Nephron (organoid): ENCODE data around the gene SMIM33.

Experiments used
- H3K27ac Mint-ChIP-seq, 3 experiments: 2 replicates each; pipeline ENCODE4 v1.8.0; 2020; ENCODE audit warnings: mixed read lengths in 3 of 3, mild to moderate bottlenecking in 2 of 3, moderate library complexity in 1 of 3
- H3K27me3 Mint-ChIP-seq: 2 replicates; pipeline ENCODE4 v1.8.0; 2021; ENCODE audit warnings: low read depth, mild to moderate bottlenecking, moderate library complexity, mixed read lengths
- H3K36me3 Mint-ChIP-seq: 2 replicates; pipeline ENCODE4 v1.8.0; 2020; ENCODE audit warnings: low read depth, mixed read lengths
- H3K4me1 Mint-ChIP-seq: 2 replicates; pipeline ENCODE4 v1.8.0; 2020; ENCODE audit warnings: mixed read lengths
- H3K4me3 Mint-ChIP-seq, 3 experiments: 2 replicates each; pipeline ENCODE4 v1.8.0; 2020; ENCODE audit warnings: mild to moderate bottlenecking in 3 of 3, mixed read lengths in 3 of 3, moderate library complexity in 2 of 3
- H3K9me3 Mint-ChIP-seq: 2 replicates; pipeline ENCODE4 v1.8.0; 2020; ENCODE audit warnings: mixed read lengths
- TF ChIP-seq, protein P1 (sequence below), 3 experiments: fragments of 200-600 bp; sonication (generic); IDR thresholded peaks; one replicate each; pipeline ENCODE4 v1.5.0; 2021; ENCODE audit warnings: antibody characterized with exemption in 3 of 3; ENCODE audit not compliant: unreplicated experiment in 3 of 3

The SMIM33 gene

DNA sequence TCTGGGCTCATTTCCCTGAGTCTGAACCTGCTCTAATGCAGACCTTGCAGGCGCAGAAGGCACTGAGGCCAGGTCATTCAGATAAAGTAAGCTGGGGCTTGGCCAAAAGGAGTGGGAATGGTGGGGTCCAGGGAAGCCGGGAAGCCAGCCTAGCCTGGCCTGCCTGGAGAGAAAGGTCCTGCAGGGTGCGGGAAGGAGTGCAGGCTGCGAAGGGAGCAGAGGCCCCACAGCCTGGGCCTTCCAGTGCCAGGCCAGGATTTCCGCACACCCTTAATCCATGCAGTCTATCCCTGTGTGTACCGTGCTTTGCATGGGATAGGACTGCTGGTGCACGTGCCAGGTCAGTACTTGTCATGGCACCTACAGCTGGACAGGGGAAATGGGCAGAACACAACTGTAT lies 15.4 kb downstream of the SMIM33 start:
- Mint-ChIP-seq H3K36me3 (no peaks in the 10 kb centered on the region), H3K4me3 (no peak overlapping the region), H3K9me3 (no peaks in the 10 kb centered on the region), H3K27ac (peak overlapping the region in 2 of 3 experiments; percentile 15 to 16), H3K4me1 (peaks cover 27% of the 10 kb centered on the region), H3K27me3 (peaks cover 6% of the 10 kb centered on the region)
- TF ChIP-seq, protein P1, sequence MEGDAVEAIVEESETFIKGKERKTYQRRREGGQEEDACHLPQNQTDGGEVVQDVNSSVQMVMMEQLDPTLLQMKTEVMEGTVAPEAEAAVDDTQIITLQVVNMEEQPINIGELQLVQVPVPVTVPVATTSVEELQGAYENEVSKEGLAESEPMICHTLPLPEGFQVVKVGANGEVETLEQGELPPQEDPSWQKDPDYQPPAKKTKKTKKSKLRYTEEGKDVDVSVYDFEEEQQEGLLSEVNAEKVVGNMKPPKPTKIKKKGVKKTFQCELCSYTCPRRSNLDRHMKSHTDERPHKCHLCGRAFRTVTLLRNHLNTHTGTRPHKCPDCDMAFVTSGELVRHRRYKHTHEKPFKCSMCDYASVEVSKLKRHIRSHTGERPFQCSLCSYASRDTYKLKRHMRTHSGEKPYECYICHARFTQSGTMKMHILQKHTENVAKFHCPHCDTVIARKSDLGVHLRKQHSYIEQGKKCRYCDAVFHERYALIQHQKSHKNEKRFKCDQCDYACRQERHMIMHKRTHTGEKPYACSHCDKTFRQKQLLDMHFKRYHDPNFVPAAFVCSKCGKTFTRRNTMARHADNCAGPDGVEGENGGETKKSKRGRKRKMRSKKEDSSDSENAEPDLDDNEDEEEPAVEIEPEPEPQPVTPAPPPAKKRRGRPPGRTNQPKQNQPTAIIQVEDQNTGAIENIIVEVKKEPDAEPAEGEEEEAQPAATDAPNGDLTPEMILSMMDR (IDR thresholded peaks at IDR 0.05; ENCODE audit: unreplicated experiment in 3 of 3), result no peak

DNA sequence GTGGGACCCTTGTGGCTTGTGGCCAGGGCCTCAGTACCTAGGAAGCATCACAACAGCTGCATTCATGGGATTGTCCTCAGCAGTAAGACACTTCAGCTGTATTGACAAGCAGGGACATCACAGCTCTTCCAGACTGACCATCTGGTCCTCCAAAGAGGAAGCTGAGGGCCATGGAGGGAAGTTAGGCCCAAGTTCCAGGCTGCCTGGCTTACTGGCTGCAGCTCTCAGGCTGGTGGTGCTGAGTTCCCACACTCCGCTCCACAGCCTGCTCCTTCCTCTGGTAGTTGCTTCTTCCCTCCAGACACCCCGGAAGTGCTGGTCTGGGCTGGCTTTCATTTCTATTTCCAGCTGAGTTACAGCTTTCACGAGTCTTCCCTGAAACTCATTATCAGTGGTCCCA lies 17.5 kb downstream of the SMIM33 start:
- Mint-ChIP-seq H3K9me3 (no peaks in the 10 kb centered on the region), H3K27ac (no peak overlapping the region), H3K4me3 (no peak overlapping the region), H3K27me3 (peaks cover 6% of the 10 kb centered on the region), H3K4me1 (peaks cover 21% of the 10 kb centered on the region), H3K36me3 (no peaks in the 10 kb centered on the region)
- TF ChIP-seq, protein P1 (IDR thresholded peaks at IDR 0.05; ENCODE audit: unreplicated experiment in 3 of 3), result no peak

DNA sequence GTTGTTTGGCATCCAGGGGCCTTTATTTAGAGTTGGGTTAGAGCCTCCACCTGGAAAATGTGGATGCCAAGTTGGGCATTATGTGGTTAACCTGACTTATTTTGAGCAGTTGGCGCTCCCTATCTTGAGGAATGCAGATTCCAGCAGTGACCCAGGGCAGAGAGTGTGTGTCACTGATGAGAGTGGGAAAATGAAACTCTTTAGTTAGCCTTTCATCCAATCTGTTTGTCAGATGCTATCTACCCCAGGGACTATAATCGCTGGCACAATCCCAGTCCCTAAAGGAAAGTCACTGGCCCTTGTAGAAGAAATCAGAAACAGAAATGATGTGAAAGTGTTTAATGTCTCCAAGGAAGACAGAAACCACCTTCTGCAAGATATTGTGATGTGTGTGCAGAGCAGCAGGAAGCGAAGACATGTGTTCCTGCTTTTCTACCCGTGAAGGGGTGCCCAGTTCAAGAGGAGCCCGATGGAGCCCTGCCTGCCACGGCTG lies 21.9 kb downstream of the SMIM33 start:
- TF ChIP-seq, protein P1 (IDR thresholded peaks at IDR 0.05; ENCODE audit: unreplicated experiment in 3 of 3), result no peak
- H3K9me3 Mint-ChIP-seq, result no peaks in the 10 kb centered on the region

DNA sequence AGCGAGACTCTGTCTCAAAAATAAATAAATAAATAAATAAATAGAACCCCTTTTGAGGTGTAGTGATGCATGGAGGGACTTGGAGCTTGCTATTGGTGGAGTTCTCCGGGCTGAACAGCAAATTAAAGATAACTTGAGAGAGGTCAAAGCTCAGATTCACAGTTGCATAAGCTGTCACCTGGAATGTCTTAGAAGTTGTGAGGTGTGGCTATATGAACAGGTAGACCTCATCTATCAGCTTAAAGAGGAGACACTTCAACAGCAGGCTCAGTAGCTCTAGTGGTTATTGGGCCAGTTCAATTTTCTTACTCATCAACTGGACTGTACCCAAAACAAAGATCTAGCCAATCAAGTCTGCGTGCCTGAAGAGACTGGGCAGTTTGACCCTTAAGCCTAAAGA lies 23.5 kb downstream of the SMIM33 start:
- H3K27ac Mint-ChIP-seq, result no peak overlapping the region
- H3K36me3 Mint-ChIP-seq, result no peaks in the 10 kb centered on the region

More for the DNA sequence above, 21.9 kb downstream of the SMIM33 start:
- no peaks in the 10 kb centered on the region for H3K36me3 Mint-ChIP-seq
- H3K4me3 Mint-ChIP-seq, result no peak overlapping the region
- H3K27me3 Mint-ChIP-seq, result peaks cover 6% of the 10 kb centered on the region
- H3K27ac Mint-ChIP-seq, result no peak overlapping the region
- peaks cover 8% of the 10 kb centered on the region for H3K4me1 Mint-ChIP-seq

DNA sequence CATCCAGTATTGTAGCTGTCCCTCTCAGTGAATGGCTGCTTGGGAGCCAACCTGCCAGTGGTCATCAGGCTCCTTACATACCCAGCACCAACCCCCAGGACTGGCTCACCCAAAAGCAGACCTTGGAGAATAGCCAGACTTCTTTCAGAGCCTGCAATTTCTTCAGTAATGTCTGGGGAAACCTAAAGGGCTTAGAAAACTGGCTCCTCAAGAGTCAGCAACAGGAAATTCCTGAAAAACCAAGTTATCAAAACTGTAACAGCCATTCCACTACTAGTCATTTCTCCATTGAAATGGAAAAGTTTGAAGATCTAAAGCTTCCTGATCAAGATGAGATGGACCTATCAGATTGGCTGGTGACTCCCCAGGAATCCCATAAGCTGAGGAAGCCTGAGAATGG lies 24.0 kb downstream of the SMIM33 start:
- peaks cover under 1% of the 10 kb centered on the region for H3K27me3 Mint-ChIP-seq

More for the DNA sequence above, 23.5 kb downstream of the SMIM33 start:
- Mint-ChIP-seq H3K4me3 (no peak overlapping the region), H3K27me3 (peaks cover 6% of the 10 kb centered on the region), H3K9me3 (no peaks in the 10 kb centered on the region), H3K4me1 (peaks cover 8% of the 10 kb centered on the region)
- TF ChIP-seq, protein P1 (IDR thresholded peaks at IDR 0.05; ENCODE audit: unreplicated experiment in 3 of 3), result no peak

More for the DNA sequence above, 24.0 kb downstream of the SMIM33 start:
- H3K27ac Mint-ChIP-seq, result no peak overlapping the region
- H3K4me1 Mint-ChIP-seq, result peaks cover 8% of the 10 kb centered on the region
- H3K4me3 Mint-ChIP-seq, result no peak overlapping the region
- TF ChIP-seq, protein P1 (IDR thresholded peaks at IDR 0.05; ENCODE audit: unreplicated experiment in 3 of 3), result no peak
- no peaks in the 10 kb centered on the region for H3K36me3 Mint-ChIP-seq
- H3K9me3 Mint-ChIP-seq, result no peaks in the 10 kb centered on the region
